ENCODE data around the gene BBIP1.

BBIP1 gene, protein sequence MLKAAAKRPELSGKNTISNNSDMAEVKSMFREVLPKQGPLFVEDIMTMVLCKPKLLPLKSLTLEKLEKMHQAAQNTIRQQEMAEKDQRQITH

DNA sequence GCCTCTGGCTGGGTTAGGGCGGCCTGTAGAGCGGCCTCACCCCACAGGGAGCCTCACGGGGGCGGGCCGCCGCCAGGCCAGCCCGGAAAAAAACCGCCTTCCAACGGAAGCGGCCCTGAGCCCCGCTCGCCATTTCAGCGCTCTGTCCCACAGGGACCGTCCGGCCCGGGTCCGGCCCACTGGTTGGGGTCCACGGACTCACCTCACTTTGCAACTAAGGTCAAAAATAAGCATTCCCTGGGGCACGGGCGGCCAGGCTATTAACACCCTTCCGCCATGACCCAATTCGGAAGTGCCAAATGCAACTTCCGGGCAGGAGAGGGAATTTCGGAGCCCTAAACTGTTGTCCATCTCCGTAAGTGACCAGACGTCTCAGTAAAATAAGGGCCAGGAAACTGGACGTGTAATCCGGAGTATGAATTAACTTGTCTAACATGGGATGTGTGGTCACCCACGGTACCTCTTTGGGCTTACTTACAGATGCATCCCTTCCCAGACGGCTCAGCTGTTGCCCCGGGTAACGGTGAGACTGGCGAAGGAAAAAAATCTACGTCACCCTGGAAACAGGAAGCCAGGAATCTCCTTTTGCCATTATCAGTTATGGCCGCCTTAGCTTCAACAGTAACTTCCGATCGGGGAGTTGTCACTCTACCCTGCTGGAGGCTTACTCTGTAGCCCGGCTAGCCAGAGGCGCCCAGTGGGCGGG, at the start of gene BBIP1:
Gene BBIP1 (minus strand): TSS at position 538 of the 706 bp plus-strand sequence. CDS start 1,023 bp downstream, outside the sequence.
- peak; percentile 100 for DNase-seq (ENCODE audit: low read depth, low spot score)

DNA sequence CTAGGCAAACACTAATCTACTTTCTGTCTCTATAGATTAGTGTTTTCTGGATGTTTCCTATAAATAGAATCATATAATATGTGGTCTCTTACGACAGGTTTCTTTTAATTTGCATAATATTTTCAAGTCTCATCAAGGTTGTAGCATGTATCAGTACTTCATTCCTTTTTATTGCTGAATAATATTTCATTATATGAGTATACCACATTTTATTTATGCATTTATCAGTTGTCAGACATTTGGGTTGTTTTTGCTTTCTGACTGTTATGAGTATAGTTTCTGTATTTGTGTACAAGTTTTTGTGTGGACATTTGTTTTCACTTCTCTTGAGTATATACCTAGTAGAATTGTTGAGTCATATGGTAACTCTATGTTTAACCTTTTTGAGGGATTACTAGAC, 48.7 kb upstream of the BBIP1 start:
- no peak for DNase-seq (ENCODE audit: low read depth, low spot score)

DNA sequence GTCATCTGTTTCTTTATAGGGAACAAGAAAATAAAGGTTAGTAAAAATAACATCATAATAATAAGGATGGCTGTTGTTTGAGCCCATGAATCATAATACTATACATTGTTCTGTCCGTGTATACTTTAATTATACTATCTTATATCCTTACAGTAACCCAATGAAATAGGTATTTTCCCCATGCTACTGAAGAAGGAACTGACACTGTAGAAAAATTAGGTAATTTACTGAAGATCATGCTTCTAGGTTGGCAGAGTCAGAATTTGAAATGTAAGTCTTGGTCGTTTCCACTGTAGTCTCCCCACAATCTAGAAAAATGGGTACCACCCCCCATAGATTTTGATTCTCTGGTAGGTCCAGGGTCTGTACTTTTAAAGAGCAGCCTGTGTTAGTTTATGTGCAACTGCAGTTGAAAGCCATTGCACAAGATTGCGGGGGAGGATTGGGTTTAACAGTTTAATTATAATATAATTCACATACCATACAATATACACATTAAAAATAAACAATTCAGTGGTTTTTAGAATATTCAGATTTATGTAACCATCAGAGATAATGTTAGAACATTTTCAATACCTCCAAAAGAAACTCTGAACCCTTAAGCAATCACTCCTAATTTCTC, 48.1 kb upstream of the BBIP1 start:
- no peak for DNase-seq (ENCODE audit: low read depth, low spot score)

DNA sequence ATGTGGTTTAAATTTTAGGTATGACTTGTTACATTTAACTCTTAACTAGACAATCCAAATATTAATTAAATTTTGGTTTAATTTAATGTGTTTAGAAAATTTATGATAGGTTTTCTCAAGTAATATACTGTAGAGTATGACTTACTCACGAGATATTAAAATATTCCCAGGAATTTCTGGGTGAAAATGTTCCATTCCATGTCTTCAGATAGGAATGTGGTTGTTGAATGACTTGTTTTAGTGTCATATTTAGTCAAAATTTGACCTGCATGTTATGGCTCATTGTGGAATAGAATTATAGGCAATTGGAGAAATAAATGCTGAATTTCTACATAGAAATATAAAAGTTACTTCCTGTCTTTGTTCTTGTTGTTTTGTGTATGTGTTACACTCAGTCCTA, 47.2 kb upstream of the BBIP1 start:
- no peak for DNase-seq (ENCODE audit: low read depth, low spot score)

DNA sequence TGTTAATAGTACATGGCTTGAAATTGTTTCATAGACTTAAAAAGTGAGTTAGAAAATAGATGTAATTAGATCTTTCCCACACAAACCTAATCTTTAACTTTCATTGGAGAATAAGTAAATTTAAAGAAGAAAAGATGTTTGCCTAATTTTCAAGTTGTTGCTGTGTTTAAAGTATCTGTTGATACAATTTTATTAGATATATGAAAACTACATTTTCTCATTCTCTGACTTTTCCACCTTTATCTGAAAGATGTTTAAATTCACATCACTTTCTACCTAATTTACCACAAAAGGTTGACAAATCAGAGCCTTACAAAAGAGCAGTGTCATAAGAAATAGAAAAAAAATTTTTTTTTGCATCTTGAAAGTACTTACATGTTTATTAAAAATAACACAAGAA, 46.2 kb upstream of the BBIP1 start:
- no peak for DNase-seq (ENCODE audit: low read depth, low spot score)

DNA sequence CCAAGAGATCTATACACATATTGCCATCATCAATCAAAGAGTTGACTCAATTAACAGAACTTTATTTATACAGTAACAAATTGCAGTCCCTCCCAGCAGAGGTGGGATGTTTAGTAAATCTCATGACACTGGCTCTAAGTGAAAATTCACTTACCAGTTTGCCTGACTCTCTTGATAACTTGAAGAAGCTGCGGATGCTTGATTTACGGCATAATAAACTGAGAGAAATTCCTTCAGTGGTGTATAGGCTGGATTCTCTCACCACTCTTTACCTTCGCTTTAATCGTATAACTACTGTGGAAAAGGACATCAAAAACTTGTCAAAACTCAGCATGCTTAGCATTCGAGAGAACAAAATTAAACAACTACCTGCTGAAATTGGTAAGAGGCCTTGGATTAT, 45.7 kb upstream of the BBIP1 start:
- DNase-seq (ENCODE audit: low read depth, low spot score), result no peak

DNA sequence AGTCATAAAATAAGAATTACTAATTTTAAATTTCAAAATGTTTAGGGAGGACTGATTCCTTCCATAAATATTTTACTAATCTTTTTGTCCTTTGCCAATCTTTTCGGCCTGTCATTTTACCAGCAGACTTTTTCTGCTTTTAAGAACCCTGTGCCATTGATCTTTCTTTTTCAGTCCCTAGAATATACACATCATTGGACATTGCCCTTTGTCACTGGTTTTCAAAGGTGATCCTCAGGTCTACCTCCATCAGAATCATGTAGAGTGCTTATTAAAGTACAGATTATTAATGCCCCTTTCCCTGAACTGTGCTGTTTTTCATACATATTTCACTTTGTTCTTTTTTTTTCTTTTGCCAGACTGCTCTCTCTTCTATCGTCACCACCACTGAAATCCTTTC, 44.2 kb upstream of the BBIP1 start:
- no peak for DNase-seq (ENCODE audit: low read depth, low spot score)

DNA sequence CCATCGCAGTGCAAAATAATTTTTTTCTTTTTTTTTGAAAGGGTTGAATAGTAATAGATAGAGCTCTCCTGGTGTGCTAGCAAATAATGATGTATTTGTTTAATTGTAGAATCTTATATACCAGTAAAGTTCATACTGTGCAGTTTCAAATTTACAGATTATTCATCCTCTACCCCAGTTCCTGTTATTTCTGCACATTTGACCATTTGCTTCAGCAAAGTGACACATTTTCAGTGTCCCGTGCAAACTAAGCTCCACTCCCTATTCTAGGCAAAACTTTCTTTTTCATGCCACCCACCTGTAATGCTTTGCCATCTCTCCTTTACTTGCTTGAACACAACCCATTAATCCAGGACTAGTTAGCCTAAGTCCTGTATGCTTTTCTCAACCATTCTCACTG, 43.5 kb upstream of the BBIP1 start:
- no peak for DNase-seq (ENCODE audit: low read depth, low spot score)

DNA sequence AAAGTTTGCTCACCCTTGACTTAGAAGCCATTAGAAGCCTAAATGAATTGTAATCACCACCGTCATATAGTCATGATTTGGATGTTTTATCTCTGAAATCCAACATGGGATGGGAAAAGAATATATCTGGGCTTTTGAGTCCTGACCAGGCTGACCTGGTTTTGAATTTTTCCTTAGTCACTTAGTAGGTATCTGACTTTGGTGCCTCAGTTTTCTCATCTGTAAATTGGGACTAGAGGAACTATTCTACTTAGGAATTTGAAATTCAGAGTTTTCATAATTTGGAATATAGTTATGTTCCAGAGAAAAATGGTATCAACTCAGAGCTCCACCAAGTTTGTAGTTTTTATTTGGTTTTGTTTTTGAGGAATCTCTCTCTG, 41.3 kb upstream of the BBIP1 start:
- DNase-seq (ENCODE audit: low read depth, low spot score), result no peak

DNA sequence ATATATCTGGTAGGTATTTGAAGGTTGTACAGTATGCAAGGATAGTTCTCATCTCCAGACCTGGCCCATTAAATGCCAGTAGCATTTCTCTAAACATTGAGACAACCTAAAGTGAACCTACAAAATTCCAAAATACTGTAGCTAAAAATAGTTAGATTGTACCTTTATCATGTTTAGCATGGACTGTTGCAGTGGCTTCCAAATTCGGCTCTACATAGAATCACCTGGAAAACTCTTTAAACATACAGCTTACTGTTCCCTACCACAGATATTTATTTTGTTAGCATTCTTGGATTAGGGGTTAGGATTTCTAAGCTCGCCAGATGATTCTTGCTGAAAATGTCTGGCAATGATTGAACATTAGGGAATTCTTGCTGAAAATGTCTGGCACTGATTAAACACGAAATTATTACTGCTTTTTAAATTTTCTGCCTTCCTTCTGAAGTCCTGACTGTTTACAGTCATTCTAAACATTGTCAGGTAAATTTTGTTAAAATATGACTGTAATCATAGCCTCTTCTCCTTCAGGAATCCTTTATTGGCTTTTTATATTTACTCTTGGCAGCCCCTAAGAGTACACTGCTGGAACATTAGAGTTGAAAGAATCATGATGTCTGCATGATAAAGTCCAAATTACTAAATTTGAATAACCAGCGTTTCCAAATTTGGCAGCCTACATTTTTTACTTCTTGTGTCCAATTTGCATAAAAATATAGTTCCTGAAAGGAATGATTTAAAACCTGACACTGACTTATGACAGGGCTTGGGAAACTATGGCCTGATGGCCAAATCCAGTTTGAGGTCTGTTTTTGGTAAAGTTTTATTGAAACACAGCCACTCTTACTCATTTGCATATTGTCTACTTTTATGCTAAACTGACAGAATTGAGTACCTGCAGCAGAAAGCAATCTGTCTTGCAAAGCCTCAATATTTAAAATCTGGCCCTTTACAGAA, 40.7 kb upstream of the BBIP1 start:
- no peak for DNase-seq (ENCODE audit: low read depth, low spot score)

DNA sequence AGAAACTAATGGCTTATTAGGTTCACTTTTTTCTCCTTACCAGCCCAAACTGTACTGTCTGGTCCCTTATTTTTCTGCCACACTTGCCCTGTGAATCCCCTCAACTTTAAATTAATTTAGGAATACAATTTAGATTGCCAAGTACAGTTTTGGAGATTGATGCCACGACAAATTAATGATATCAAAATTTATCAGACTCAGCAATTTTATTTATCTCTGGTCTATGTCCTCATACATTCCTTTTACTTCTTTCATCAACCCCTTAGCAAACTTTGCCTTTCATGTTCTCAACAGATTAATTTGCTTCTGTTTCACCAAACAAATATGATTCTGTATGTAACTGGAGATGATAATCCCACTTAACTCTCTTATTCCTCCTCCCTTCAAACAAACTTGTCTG, 38.6 kb upstream of the BBIP1 start:
- no peak for DNase-seq (ENCODE audit: low read depth, low spot score)

DNA sequence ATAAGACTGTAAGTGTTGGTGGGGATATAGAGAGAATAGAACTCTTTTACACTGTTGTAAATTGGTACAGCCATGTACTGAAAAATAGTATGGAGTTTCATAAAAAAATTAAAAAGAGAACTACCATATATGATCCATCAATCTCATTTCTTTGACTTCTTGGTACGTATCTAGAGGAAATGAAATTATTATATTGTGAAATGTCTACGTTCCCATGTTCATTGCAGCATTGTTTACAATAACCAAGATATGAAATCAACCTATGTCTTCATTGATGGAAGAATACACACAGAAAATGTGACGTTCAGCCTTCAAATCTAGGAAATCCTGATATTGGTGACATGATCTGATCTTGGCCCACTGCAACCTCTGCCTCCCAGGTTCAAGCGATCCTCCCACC, 32.4 kb upstream of the BBIP1 start:
- DNase-seq (ENCODE audit: low read depth, low spot score), result no peak

DNA sequence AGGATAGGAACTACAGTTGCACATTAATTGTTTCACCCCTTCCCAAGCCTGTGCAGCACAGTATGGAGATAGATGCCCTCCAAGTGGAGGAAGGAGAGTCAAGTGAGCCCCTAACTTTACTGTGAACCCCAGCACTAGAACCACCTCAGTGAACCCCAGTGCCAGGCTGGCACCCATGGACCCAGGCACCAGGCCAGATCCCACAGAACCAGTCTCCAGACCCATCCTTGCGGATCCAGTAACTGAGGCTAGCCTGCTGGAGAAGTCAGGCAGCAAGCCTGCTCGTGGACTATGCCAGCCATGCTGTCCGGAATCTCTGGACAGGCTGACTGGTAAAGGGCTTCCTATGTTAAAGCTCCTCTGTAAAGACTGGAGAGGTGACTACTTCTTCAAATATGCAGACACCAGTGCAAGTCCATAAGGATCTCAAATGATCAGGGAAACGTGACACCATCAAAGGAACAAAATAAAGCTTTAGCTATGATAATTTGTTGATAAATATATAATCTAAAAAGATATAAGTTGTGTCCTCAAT, 28.1 kb upstream of the BBIP1 start:
- no peak for DNase-seq (ENCODE audit: low read depth, low spot score)

DNA sequence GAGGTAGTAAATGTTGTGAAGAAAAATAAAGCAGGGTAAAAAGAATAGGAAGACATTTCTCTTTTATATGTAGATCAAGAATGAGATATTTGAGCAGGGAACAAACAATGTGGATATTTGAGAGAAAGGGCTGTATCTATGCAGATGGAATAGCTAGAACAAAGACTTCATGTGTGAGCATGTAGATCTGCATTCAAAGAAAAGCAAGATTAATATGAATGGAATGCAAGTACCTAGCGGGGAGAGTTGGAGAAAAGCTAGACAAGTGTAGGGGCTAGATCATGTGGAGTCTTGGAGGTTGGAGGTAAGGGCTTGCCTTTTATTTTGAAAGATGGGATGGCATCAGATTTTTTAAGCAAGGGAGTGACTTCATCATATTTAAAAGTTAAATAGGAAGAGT, 27.5 kb upstream of the BBIP1 start:
- DNase-seq (ENCODE audit: low read depth, low spot score), result no peak

DNA sequence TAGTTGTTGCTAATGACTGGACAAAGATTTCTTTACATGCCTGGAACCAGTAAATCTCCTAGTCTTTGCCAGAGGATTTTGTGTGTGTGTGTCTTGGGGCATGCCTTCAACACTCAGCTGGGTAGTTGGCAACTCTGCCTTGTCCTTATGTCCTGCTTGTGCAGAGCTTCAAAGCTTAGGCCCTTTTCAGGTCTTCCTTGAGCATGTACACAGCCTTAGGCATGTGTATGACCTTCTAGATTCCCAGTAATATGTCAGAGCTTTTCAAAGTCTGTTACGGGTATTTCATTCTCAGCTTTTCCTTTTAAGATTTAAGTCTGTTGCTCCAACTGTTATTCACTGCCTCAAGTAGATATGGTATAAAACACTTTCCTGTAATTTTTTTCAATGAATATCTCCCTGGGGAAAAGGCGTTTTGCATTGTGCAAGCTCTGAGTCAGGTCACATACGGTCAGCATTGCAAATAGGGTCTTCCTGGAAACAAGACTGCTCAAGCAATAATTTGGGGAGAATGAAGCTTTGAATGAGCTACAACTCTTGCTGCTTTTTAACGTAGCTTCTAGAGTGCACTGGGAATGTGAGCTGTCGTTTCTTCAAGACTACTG, 25.9 kb upstream of the BBIP1 start:
- DNase-seq (ENCODE audit: low read depth, low spot score), result no peak

DNA sequence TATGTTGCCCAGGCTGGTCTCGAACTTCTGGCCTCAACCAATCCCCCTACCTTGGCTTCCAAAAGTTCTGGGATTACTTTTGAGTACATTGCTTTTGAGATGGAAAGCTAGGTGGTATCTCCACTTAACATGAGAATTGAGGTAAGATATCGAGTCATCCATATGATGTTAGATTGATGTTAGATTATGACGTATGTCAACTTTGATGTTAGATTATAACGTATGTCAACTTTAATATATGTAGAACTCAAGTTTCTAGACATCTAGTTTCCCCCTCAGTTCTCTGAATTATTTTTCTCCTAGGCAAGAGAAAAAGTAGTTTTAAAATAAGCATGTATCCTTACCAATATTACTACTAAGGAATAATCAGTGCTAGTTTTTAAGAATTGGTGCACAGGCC, 20.4 kb upstream of the BBIP1 start:
- no peak for DNase-seq (ENCODE audit: low read depth, low spot score)

DNA sequence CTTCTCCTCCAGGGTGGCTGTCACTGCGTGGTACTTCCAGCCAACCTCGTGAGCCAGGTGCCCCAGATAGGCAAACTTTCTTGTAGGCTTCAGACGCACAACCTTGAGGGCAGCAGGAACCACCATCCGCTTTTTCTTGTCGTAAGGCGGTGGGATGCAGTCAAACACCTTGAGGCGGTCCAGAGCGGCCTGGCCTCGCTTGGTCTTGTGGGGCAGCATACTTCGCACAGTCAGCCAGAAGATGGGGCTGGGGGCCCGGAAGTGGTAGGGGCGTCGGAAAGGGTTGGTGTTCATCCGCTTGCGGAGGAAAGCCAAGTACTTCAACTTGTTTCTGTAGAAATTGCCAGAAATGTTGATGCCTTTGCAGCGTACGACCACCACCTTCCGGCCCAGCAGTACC, 17.8 kb upstream of the BBIP1 start:
- no peak for DNase-seq (ENCODE audit: low read depth, low spot score)

DNA sequence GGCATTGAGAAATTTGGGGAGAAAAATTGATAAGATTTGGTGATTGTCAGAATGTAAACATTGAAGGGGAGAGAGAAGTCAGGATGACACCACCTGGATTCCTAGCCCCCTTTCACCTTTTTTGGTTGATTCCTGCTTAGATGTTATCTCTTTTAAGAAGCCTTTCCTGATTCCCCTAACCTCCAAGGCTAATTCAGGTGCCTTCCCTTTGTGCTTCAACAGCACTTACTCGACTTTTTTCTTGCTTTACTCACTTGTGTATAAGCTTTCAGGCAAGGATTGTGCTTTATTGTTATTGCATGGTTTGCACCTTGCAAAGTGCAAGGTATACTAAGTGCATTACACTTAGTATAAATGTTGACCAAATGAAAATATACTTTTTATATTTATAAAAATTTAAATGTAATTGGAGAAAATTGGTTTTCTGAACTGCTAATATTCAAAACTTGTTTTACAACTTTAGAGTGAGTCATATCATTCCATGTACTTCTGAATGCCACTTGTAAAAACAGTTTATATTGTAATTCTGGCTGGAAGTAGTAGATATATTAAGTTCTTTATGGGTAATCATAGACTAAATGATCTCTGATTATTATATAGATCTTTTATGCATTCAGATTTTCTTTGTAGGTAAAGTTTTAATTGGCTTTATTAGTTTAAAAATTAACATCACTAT, 13.7 kb upstream of the BBIP1 start:
- no peak for DNase-seq (ENCODE audit: low read depth, low spot score)

DNA sequence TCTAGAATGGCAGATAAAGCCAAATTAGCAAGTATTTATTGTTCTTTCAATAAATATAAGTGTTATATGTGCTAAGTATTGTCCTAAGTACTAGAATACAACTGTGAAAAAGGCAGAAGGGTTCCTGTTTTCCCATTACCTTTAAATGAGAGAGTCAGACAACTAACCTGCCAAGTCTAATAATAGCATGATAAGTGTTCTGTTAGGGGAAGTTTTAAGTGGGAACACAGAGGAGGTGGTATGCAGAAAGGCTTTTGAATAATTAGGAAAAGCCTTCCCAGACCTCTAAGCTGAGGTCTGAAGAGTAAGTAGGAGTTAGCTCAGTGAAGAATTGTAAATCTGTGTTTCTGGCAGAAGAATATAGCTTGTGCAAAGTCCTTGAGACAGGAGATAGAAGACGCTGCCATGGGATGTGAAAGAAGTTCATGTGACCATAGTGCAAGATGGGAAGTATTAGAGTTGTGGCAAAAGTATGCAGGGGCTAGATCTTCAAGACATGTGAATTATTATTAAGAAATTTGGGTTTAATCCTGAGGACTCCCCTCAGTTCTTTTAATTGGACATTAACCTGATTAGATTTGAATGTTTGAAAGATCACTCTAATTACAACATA, 12.9 kb upstream of the BBIP1 start:
- no peak for DNase-seq (ENCODE audit: low read depth, low spot score)

DNA sequence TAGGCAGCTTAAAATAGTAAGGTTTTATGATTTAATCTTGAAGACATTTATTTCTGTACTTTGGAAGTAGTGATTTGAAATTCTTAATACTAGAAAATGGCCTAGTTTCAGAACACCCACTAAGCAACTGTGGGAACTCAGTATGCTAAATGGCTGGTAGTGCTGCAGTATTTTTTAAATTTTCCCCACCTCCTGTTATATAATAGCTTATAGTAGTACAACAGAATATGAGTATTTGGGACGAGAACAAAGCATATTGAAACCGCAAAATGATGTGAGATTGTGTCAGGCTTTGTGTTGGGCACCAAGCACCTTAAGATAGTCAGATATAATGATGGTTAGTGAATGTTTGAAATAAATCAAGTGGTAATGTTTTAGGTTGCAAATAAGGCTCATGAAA, 8.5 kb upstream of the BBIP1 start:
- no peak for DNase-seq (ENCODE audit: low read depth, low spot score)
